GM21528 (cell line): ENCODE measurements around the gene TLR10.
"Not testable (repeated sequence)": the region's sequence is repeated elsewhere in the genome, so short reads cannot be mapped to it uniquely, and the experiment has no call there.

Experiments used
- ATAC-seq: cut with Tn5 transposase; IDR thresholded peaks from one replicate; pipeline ENCODE4 v1.9.1; 2021; ENCODE audit warnings: mild to moderate bottlenecking, moderate library complexity; ENCODE audit not compliant: unreplicated experiment, low FRiP score

Gene TLR10, protein sequence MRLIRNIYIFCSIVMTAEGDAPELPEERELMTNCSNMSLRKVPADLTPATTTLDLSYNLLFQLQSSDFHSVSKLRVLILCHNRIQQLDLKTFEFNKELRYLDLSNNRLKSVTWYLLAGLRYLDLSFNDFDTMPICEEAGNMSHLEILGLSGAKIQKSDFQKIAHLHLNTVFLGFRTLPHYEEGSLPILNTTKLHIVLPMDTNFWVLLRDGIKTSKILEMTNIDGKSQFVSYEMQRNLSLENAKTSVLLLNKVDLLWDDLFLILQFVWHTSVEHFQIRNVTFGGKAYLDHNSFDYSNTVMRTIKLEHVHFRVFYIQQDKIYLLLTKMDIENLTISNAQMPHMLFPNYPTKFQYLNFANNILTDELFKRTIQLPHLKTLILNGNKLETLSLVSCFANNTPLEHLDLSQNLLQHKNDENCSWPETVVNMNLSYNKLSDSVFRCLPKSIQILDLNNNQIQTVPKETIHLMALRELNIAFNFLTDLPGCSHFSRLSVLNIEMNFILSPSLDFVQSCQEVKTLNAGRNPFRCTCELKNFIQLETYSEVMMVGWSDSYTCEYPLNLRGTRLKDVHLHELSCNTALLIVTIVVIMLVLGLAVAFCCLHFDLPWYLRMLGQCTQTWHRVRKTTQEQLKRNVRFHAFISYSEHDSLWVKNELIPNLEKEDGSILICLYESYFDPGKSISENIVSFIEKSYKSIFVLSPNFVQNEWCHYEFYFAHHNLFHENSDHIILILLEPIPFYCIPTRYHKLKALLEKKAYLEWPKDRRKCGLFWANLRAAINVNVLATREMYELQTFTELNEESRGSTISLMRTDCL

GRCh38 chr4:38782452-38783108 is at the start of gene TLR10:
TLR10 (minus strand) TSS chr4:38782990; CDS start chr4:38775590, 7,400 bp downstream.
- ATAC-seq, result peak; percentile 58

DNA sequence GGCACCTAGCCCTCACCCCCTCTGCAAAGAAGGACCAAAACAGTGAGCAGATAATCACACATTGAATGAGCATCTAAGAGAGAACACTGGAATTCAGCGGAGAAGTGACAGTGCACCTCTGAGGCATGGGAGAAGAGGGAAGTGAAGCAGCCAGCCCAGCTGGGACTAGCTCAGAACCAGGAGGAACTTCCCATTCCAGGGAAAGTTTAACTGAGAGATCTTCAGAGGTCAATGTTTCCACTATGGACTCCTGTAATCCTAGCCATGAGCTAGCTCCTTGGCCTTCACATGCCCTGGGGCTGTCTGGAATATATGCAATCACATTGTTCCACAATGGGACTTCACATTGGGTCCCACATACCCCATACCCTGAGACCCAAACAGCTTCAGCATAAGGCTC is 49.4 kb upstream of the TLR10 start:
- ATAC-seq, result no peak

GRCh38 chr4:38831653-38832052 is 48.9 kb upstream of the TLR10 start:
- no peak for ATAC-seq

DNA sequence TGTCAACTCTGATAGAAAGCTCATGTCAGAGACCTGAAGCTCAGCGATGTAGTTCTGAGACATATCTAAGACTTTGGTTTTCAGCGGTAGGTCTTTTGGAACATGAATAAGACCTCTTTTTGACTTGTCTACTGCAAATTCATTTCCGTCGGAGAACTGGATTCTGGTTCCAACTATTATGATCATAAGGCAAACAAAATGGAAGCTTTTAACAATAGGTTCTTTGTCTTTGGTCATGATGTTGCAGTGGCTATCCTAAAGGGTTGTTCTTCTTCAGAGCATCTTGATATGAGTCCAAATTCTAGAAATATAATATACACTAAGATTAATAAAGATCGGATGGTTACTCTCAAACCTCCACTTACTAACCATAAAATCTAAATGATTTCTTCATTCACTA is 46.4 kb upstream of the TLR10 start:
- no peak for ATAC-seq

DNA sequence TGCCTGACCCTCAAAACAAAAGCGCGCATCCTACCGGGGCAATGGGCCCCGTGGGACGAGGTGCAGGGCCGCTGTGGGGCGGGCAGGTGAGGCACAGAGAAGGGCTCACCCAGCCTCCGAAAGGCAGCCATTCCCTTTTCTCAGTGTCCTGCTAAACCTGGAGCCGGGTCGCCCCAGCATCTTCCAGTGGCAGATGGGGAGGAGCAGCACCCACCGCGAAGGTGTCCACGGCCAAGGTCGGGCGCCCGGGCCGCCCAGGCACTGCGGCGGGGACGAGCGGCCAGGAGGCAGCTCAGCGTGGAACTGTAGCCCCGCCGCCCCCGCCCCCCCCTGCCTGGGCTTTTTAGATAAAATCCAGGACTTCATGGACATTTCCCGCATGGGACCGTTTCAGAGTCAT is 41.0 kb upstream of the TLR10 start:
- ATAC-seq, result no peak

GRCh38 chr4:38822748-38823303 is 40.0 kb upstream of the TLR10 start:
- no peak for ATAC-seq

DNA sequence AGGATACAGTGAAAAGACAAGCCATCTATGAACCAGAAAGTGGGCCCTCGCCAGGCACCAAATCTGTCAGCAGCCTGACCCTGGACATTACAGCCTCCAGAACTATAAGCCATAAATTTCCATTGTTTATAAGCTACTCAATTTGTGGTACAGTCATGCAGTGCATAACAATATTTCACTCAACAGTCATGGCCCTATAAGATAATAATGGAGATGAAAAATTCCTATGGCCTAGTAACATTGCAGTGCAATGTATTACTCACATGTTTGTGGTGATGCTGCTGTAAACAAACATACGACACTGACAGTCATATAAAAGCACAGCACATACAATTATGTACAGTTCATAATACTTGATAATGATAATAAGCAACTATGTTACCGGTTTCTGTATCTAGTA is 38.9 kb upstream of the TLR10 start:
- ATAC-seq, result no peak

GRCh38 chr4:38820329-38821061 is 37.7 kb upstream of the TLR10 start:
- no peak for ATAC-seq

DNA sequence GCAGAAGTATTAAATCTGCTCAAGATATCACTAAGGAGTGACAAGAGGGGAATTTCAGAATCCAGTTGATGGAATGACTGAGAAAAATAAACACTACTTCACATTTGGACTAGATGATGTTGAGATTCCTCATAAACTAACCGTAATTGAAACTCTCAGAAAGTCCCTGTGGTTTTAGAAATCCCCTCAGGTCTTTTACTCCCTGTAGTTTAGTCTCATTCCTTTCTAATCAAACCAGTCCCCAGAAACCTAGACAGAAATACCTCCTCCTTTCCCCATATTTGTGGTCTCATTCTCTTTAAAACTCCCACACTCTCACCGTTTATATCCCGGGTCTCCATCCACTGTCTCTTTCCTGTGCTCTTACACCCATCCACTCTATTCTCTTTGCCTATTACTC is 36.8 kb upstream of the TLR10 start:
- no peak for ATAC-seq

DNA sequence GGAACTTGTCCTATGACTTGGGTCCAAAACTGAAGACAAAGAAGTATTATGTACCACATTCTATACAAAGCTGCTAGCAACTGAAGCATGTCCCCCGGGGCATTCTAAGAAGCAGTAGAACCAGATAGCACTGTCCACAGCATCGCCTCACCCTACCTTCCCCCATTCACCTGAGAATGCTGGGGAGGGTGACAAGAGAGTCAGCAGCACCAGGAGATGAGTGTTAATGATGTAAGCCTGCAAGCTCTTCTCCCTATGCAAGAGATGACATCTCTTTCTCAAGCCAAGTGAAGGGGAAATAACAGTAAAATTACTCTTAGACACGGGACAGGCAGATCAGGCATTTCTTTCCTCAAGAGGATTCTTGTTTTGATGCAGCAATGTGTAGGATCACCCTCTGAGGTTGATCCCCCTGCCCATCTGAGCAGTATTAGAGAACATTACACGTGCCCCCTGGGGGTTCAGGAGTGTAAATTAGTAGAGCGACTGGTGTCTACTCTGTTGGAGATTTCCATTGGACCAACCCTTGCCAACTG is 35.7 kb upstream of the TLR10 start:
- ATAC-seq, result no peak

DNA sequence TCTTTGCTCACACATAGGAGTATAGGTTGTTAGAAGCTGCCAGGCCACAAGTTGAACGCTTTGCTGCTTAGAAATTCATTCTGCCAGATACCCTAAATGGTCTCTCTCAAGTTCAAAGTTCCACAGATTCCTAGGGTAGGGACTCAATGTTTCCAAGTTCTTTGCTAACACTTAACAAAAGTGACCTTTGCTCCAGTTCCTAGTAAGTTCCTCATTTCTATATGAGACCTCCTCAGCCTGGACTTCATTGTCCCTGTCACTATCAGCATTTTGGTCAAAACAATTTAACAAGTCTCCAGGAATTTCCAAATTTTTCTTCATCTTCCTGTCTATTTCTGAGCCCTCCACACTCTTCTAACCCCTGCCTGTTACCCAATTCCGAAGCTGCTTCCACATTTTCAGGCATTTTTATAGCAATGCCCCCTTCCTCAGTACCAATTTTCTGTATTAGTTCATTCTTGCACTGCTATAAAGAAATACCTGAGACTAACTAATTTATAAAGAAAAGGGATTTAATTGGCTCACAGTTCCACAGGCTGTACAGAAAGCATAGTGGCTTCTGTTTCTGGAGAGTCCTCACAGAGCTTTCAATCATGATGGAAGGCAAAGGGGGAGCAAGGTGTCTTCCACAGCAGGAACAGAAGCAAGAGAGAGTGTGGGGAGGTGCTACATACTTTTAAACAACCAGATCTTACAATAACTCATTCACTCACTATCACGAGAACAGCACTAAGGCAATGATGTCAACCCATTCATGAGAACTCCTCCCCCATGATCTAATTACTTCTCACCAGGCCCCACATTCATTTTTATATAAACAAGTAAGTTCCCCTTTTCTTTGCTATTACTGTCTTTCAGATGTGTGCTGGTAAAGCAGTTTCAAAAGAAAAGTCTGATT is 33.3 kb upstream of the TLR10 start:
- ATAC-seq, result no peak

DNA sequence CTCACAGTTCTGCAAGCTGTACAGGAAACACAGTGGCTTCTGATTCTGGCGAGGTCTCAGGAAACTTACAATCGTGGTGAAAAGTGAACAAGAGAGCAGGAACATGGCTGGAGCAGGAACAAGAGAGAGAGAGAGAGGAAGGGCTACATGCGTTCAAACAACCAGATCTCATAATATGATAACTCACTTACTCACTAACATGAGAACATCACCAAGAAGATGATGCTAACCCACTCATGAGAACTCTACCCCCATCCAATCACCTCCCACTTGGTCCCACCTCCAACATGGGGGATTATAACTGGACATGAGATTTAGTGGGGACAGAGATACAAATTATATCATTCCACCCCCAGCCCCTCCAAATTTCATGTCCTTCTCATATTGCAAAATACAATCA is 31.6 kb upstream of the TLR10 start:
- ATAC-seq, result no peak

- no peak for ATAC-seq
Observed at GRCh38 chr4:38811297-38811696, 28.5 kb upstream of the TLR10 start.

DNA sequence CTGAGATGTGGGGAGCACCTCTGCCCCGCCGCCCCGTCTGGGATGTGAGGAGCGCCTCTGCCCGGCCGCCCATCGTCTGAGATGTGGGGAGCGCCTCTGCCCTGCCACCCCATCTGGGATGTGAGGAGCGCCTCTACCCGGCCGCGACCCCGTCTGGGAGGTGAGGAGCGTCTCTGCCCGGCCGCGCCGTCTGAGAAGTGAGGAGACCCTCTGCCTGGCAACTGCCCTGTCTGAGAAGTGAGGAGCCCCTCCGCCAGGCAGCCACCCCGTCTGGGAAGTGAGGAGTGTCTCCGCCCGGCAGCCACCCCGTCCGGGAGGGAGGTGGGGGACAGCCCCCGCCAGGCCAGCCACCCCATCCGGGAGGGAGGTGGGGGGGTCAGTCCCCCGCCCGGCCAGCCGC is 24.7 kb upstream of the TLR10 start:
- not testable (repeated sequence) for ATAC-seq

DNA sequence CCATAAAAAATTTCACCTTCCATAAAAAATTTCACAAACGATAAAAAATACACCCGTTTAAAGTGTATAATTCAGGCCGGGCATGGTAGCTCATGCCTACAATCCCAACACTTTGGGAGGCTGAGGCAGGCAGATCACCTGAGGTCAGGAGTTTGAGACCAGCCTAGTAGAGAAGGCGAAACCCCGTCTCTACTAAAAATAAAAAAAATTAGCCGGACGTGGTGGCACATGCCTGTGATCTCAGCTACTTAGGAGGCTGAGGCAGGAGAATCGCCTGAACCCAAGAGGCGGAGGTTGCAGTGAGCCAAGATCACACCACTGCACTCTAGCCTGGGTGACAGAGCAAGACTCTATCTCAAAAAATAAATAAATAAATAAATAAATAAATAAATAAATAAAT is 23.5 kb upstream of the TLR10 start:
- not testable (repeated sequence) for ATAC-seq

DNA sequence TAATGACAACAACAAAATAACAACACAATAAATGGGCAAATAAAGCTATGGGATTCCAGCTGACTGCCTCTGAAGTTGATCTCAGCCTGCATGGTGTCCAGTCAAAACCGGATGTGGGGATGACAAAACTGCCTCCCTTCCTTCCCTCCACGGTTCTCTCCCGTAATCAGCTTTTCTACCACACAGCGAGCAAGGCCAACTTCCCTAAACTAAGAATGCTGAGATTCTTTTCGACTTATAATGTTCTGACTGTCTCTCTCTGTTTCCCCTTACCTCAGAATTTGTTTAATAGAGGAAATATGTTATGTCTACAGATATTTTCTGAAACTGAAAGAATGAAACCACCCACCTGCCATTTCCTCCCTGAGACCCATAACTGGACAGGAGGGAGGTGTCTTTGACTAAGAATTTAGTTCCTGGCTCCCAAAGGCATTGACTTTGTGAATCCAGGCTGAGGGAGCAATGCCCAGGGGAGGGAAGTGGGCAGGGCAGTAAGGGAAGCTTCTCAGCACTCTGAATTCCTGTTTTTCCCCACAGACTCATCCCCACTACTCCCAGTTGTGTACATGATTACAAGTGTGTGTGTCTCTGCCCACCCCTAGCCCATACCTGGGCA is 22.8 kb upstream of the TLR10 start:
- ATAC-seq, result peak; percentile 82

GRCh38 chr4:38804654-38805295 is 22.0 kb upstream of the TLR10 start, which contains the start of gene TLR1:
TLR1 (minus strand) TSS chr4:38804791; CDS start chr4:38798831, 5,960 bp downstream.
- peak; percentile 35 for ATAC-seq
